ENCODE measurements around the gene HINT1. TPM values are rescaled to one million over a fixed set of nuclear protein-coding genes. Genes with fewer than 3 reads are reported as not detected.

Gene HINT1
- polyA plus RNA-seq, 3 donors = 148 to 223 (median 191) TPM

DNA sequence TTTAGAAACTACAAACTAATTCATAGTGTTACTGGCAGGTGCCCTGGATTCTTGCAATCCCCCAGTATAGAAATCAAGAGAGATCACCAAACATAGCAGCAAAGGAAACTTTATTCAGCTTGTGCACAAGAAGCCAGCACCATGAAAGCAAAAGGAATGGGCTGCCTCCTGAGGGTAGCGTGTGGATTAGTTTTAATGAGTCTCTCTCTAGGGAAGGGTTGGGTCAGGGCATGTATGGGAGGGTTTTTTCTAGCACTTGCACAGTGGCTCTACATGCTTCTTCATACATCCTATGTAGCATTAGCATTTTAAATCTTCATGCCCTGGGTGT, 44.1 kb upstream of the HINT1 start:
- H3K36me3 Mint-ChIP-seq = peaks cover 0 to 2% of the 10 kb centered on the region in 2 donors
- Histone ChIP-seq H3K27ac (ENCODE audit: low read depth in 1 of 2, low read length in 2 of 2) (peak overlapping the region in 1 of 2 donors; percentile 83), H3K36me3 (replicated peaks in 1 of 2; ENCODE audit: control insufficient read depth in 1 of 2, insufficient read depth in 2 of 2, low read length in 2 of 2) (no peaks in the 10 kb centered on the region), H3K27me3 (ENCODE audit: control insufficient read depth in 2 of 2, insufficient read depth in 2 of 2, low read length in 2 of 2) (no peaks in the 10 kb centered on the region), H3K9ac (ENCODE audit: insufficient read depth, low read length, poor library complexity, severe bottlenecking) (no peak overlapping the region), H3K4me3 (replicated peaks in 1 of 3; ENCODE audit: low read depth in 2 of 3, low read length in 3 of 3) (peak overlapping the region in 1 of 3 experiments; percentile 47), H2AFZ (ENCODE audit: insufficient read depth, low read depth, low read length, poor library complexity, severe bottlenecking) (no peak overlapping the region), H4K20me1 (ENCODE audit: insufficient read depth, low read length) (no peaks in the 10 kb centered on the region), H3K4me1 (ENCODE audit: control insufficient read depth in 1 of 2, insufficient read depth in 2 of 2, low read length in 2 of 2) (peaks cover 53 to 55% of the 10 kb centered on the region in 2 donors), H3K79me2 (ENCODE audit: insufficient read depth, low read length) (peaks cover 9% of the 10 kb centered on the region), H3K4me2 (replicated peaks; ENCODE audit: extremely low read depth, low read length, poor library complexity, severe bottlenecking) (no peak overlapping the region), H3K9me3 (replicated peaks in 1 of 2; ENCODE audit: control insufficient read depth in 1 of 2, insufficient read depth in 1 of 2, low read length in 2 of 2) (no peaks in the 10 kb centered on the region)
- TF ChIP-seq, protein P1, sequence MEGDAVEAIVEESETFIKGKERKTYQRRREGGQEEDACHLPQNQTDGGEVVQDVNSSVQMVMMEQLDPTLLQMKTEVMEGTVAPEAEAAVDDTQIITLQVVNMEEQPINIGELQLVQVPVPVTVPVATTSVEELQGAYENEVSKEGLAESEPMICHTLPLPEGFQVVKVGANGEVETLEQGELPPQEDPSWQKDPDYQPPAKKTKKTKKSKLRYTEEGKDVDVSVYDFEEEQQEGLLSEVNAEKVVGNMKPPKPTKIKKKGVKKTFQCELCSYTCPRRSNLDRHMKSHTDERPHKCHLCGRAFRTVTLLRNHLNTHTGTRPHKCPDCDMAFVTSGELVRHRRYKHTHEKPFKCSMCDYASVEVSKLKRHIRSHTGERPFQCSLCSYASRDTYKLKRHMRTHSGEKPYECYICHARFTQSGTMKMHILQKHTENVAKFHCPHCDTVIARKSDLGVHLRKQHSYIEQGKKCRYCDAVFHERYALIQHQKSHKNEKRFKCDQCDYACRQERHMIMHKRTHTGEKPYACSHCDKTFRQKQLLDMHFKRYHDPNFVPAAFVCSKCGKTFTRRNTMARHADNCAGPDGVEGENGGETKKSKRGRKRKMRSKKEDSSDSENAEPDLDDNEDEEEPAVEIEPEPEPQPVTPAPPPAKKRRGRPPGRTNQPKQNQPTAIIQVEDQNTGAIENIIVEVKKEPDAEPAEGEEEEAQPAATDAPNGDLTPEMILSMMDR (IDR thresholded peaks at IDR 0.05) = no peak
- H3K27ac Mint-ChIP-seq = peak overlapping the region; percentile 90 to 97 (median 96)
- intact Hi-C loops (cut with micrococcal nuclease) = no loop called here
- peaks cover 60% of the 10 kb centered on the region for H3K4me1 Mint-ChIP-seq
- H3K9me3 Mint-ChIP-seq = no peaks in the 10 kb centered on the region
- H3K4me3 Mint-ChIP-seq = peak overlapping the region; percentile 9 to 33
- no peak for DNase-seq
- 60% methylated on average over 1 of the region's 1 CpG for WGBS (ENCODE audit: insufficient coverage)
- H3K27me3 Mint-ChIP-seq (ENCODE audit: low read depth in 3 of 3) = no peaks in the 10 kb centered on the region

DNA sequence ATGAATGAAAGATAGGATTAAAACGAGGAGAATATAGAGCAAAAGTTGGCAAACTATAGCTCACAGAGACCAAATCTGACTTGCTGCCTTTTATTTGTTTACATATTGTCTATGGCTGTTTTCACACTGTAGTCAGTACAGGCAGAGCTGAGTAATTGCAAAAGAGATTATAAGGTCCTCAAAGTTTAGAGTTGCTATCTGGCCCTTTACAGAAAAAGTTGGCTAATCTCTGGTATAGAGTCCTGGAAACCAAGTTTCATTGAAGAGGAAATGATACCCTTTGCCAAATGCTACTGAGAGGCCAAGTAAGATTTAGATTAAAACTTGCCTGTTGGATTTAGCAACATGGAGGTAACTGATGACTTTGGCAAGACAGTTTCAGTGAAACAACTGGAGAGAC, 41.7 kb upstream of the HINT1 start:
- H3K27me3 ChIP-seq (ENCODE audit: control insufficient read depth in 2 of 2, insufficient read depth in 2 of 2, low read length in 2 of 2) = no peaks in the 10 kb centered on the region
- Mint-ChIP-seq H3K27me3 (ENCODE audit: low read depth in 3 of 3) (no peaks in the 10 kb centered on the region), H3K9me3 (no peaks in the 10 kb centered on the region), H3K4me1 (peaks cover 49% of the 10 kb centered on the region), H3K4me3 (no peak overlapping the region), H3K36me3 (no peaks in the 10 kb centered on the region), H3K27ac (peak overlapping the region in 6 of 7 donors; percentile 6 to 74 (median 54))
- WGBS (ENCODE audit: insufficient coverage) = no CpG with 5 or more reads among the region's 1 CpG
- TF ChIP-seq, protein P1 (IDR thresholded peaks at IDR 0.05) = no peak
- no peak overlapping the region for H3K4me2 ChIP-seq (replicated peaks; ENCODE audit: extremely low read depth, low read length, poor library complexity, severe bottlenecking)
- peak in 2 of 3 donors; percentile 6 to 16 for DNase-seq
- no peak overlapping the region for H2AFZ ChIP-seq (ENCODE audit: insufficient read depth, low read depth, low read length, poor library complexity, severe bottlenecking)
- intact Hi-C loops (cut with micrococcal nuclease) = no loop called here
- no peaks in the 10 kb centered on the region for H4K20me1 ChIP-seq (ENCODE audit: insufficient read depth, low read length)
- H3K4me3 ChIP-seq (replicated peaks in 1 of 3; ENCODE audit: low read depth in 2 of 3, low read length in 3 of 3) = no peak overlapping the region
- H3K27ac ChIP-seq (ENCODE audit: low read depth in 1 of 2, low read length in 2 of 2) = peak overlapping the region in 1 of 2 donors; percentile 27
- H3K4me1 ChIP-seq (ENCODE audit: control insufficient read depth in 1 of 2, insufficient read depth in 2 of 2, low read length in 2 of 2) = peaks cover 41 to 42% of the 10 kb centered on the region in 2 donors
- no peaks in the 10 kb centered on the region for H3K9me3 ChIP-seq (replicated peaks in 1 of 2; ENCODE audit: control insufficient read depth in 1 of 2, insufficient read depth in 1 of 2, low read length in 2 of 2)
- H3K79me2 ChIP-seq (ENCODE audit: insufficient read depth, low read length) = peaks cover 9% of the 10 kb centered on the region
- H3K9ac ChIP-seq (ENCODE audit: insufficient read depth, low read length, poor library complexity, severe bottlenecking) = no peak overlapping the region
- no peaks in the 10 kb centered on the region for H3K36me3 ChIP-seq (replicated peaks in 1 of 2; ENCODE audit: control insufficient read depth in 1 of 2, insufficient read depth in 2 of 2, low read length in 2 of 2)

All from CD14-positive monocyte (primary cell).